GM19463 (cell line): ENCODE results near the gene POLG2.
"Not testable (repeated sequence)": the region's sequence is repeated elsewhere in the genome, so short reads cannot be mapped to it uniquely, and the experiment has no call there.

Experiments used
- ATAC-seq: cut with Tn5 transposase; IDR thresholded peaks from one replicate; pipeline ENCODE4 v1.9.1; 2021; ENCODE audit warnings: mild to moderate bottlenecking, moderate library complexity; ENCODE audit not compliant: unreplicated experiment

The POLG2 gene

GRCh38 chr17:64506201-64506575 lies 9.3 kb upstream of the POLG2 start, which contains the start of gene DDX5:
Gene DDX5 (minus strand): TSS chr17:64506289. CDS start chr17:64506119, 170 bp downstream.
- ATAC-seq, result peak; percentile 60

- ATAC-seq, result no peak
These were observed 8.7 kb upstream of the POLG2 start for GRCh38 chr17:64505340-64506200.

DNA sequence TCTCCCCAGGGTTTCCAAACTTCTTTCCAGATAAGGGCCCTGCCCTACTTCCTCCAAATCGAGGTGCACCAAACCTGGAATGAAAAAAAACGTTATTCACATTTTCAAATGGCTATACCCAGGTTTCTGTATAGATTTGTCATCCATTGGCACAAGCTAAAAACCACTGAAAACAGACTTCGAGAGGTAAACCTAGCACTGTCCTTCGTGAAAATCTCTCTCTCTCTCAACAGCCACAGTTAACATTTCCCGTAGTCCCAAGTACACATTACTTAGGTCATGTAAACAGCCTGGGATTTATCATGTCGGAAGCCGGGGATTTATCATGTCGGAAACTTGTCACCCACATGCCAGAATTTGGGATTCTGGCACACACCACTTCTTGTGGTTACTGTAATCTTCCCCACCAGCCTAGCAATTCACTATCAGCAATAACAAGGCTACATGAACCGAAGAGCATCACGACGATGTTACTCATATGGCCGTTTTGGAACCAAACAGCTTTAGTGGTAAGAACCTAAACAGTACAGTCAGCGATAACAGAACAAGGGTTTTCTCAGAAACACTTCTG lies 8.0 kb upstream of the POLG2 start:
- ATAC-seq, result no peak

DNA sequence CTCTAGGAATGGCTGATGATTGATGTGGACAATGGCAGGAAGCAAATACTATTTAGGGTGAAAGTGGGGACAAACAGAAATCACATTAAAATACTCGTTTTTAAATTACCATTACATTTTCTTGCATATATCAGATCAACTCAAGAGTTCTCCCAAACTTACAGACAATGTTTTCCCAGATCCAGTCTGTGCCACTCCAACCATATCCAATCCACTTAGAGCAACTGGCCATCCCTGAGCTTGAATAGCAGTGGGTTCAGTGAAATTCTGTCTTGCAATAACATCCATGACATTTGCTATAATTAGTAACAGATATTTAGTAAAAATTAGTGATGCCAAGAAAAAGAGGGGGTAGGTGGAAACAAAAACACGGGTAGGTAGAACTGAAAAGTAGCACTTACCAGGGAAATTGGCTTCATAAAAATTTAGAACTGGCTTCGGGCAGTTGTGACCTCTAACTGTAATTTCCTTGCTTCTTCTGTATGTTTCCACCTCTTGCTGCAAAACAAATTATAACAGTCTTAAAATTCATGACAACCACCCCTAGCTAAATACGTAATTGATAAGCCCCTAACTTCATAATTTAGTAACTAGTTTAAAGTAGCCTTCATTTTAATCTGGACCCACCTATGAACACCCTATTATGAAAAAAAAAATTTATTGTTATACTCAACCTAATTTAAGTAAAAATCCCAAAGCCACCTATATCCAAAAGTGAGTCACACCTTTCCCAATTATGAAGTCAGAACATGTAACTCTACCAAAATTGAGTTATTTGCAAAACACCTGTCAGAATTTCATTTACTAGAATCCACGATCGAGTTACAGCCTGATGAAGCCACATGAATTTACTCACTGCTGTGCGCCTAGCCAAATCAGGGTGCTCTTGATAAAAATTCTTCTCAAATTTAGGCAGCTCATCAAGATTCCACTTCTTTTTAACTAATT lies 7.2 kb upstream of the POLG2 start:
- no peak for ATAC-seq

DNA sequence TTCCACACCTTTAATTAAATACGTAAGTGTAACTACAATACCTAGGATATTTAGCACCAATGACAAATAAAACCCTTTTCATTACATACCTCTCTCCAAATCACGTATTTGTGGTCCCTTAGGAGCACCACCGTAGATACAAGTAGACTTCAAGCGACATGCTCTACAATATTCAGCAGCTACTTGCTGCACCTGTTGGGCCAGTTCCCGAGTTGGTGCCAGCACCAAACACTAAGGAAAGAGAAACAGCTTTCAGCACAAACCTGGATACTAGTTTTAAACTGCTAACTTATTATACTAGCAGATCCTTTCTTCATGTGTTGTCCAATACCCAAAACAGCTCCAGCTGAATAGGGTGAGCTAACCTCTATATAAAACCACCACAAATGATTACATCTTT lies 6.5 kb upstream of the POLG2 start:
- no peak for ATAC-seq

DNA sequence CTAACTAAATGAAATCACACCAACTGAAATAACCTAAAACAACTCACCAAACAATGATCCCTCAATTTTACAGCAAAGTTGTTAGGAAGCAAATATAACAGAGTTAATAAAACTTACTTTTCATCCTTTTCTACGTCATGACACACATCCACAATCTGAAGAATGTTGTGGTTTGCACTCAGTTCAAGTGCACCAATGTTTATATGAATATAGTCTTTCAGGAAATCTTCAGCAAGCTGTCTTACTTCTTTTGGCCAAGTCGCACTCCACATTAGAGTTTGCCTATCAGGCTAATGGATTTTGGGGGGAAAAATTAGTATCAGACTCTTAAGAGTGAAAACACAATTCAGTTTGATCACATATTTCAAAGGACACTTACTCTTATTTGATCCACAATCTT lies 6.0 kb upstream of the POLG2 start:
- ATAC-seq, result no peak

GRCh38 chr17:64502021-64502420 lies 5.2 kb upstream of the POLG2 start:
- ATAC-seq, result no peak

DNA sequence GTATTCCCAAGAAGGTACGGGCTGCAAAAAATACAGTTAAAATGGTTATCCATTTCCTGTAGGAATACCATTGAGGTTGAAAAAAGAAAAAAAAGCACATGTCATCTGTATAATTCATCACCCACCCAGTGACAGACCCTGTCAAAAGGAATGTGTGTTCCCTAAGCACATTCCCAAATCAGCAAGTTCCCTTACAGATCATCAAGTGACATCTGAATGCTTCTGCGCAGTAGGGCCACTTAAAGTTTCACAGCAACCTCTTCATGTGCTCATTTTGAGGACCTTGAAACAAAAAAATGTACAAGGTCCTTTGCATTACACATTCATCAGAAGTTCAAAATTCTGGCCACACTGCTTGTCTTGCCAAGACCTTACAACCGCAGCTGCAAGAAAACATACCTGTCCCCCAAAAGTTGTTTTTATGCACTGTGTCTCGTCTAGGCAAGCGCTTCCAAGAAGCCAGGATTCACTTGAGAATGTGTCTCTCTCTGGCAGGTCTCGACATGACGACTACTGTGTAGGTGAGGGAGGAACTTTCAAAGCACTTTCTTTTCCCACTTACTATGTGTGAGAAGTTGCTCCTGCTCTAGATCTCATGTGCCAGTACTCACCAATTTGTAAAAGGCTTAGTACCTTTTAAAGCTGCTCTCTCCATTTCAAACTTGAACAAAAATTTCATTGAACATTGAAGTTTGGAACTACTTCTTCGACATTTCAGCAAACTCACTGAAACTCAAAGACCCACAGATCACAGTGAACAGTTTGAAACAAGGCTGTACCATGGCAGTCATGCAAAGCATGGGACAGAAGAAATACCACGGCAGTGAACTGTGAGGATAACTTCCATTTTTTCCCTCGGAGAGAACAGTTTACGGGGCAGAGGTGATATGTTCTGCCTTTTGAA lies 4.3 kb upstream of the POLG2 start:
- no peak for ATAC-seq

DNA sequence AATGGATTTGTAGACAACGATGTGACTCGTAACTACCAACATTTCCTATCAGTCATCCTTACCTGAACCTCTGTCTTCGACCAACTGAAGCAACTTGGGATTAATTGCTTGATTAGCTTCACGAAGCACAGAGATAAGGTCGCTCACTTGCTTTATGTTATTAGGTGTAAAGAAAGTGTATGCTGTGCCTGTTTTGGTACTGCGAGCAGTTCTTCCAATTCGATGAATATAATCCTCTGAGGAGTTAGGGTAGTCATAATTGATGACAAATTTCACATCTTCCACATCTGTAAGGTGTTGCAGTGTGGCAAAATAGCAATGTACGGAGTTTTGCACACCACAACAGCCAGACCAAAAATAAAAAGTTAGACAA lies 3.6 kb upstream of the POLG2 start:
- ATAC-seq, result no peak

DNA sequence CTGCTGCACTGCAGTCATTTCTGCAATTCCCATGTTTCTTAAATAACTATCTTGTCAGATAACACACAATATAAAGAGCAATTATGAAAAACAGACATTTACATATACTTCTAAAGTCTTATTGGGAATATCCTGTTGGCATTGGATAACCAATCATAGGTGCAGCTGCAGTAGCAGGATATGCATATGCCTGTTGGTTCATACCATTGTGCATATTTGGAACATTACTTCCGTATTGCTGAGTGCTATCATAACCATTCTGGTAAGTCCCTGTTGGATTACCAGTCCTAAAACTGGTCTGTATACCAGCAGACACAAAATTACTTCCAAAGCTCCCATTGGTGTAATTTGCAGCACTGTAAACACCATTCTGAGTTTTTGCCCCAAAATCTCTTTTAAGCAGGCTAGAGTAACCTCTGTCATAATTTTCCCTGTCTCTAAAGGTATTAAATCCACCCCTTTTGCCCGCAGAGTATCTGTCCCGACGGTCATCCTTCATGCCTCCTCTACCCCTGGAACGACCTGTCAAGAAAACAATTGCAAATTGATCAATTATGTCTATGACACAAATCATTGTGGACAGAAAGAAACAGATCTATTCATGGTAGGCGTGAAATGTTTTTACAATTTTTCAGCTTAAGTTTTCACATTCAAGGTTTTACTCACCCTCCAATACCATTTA lies 3.1 kb upstream of the POLG2 start:
- no peak for ATAC-seq

- no peak for ATAC-seq
These were observed 1.7 kb upstream of the POLG2 start for GRCh38 chr17:64498308-64499203.

DNA sequence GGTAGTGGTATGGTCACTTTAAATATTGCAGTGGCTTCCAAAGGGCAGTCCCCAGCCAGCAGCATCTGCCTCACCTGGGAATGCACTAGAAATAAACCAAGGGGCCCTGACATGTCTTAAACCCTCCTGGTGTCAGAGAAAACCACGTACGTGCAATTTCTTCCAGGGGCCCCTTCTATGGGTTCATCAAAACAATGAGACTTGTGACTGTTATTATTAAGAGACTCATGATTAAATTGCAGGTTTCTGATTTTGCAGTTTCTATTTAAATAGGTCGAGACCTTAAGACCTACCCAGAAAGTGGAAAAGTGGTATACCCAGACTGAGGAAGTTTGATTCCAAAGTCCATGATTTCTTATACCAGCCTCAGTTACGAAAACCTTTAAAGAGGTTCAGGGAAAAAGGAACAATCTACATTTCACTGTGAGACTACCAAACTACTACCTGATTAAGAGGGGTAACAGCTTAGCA lies 746 bp upstream of the POLG2 start:
- ATAC-seq, result no peak

DNA sequence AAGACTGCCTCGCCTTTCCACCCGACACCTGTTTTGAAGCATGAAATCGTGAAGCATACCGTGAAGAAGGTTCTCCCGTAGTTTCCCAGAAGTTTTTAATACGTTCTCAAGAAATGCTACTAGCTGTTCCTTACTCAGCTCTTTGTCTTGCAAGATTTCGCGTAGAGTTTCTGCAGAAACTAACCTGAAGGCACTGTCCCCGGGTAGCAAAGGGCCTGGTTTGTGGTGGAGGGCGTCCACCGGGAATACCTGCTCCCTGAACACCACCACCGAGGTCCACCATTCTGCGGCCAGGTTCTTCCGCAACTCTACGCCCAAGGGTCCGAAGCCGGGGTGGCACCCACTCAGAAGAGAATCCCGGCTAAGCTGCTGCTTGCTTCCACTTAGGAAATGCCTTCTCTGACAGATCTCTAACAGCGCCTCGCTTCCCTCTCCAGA lies 487 bp downstream of the POLG2 start:
- ATAC-seq, result no peak

DNA sequence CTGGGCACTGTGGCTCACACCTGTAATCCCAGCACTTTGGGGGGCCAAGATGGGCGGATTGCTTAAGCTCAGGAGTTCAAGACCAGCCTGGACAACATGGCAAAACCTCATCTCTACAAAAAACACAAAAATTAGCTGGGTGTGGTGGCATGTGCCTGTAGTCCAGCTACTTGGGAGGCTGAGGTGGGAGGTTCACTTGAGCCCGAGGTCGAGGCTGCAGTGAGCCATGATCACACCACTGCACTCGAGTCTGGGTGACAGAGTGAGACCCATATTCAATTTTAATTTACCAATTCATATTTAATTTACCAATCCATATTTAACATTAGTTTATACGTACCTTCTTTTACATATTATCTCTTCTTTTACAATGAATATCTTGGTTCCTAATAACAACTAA lies 1.6 kb downstream of the POLG2 start:
- not testable (repeated sequence) for ATAC-seq

GRCh38 chr17:64494121-64494520 lies 2.7 kb downstream of the POLG2 start:
- no peak for ATAC-seq

DNA sequence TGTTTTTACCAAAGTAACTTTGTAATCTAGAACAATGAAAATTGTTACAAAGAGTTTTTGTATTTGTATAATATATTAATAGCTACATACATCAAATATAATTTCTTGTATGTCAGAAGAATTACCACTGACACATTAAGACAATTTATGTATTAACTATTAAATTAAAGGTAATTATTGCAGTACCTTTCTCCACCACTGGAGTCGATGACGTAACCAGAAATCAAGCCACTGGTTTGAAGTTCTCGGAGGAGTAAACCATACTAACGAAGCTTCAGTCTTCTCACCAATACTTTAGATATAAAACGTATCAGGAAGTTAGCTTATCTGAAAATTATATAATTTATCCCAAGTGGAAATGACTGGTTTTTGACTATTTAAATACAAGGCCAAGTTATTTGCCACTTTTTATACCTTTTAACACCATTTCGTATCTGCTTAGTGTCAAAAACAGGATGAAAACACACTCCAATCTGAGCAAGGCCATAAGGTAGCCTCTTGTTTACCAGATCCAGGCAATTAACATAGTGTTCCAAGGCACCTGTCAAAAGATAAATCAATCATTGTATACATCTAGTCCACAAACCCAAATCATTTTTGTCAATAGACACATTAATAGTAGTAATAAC lies 4.3 kb downstream of the POLG2 start:
- ATAC-seq, result no peak

- no peak for ATAC-seq
These were observed 4.9 kb downstream of the POLG2 start for GRCh38 chr17:64491994-64492393.
